HG03159 (cell line): ENCODE measurements around the gene PKP4.

Experiments used
- ATAC-seq: cut with Tn5 transposase; IDR thresholded peaks from one replicate; pipeline ENCODE4 v1.9.1; 2021; ENCODE audit warnings: mild to moderate bottlenecking, moderate library complexity; ENCODE audit not compliant: unreplicated experiment

Gene PKP4

GRCh38 chr2:158579928-158580327 lies 123.2 kb downstream of the PKP4 start:
- no peak for ATAC-seq

- ATAC-seq, result no peak
These were observed 124.0 kb downstream of the PKP4 start for GRCh38 chr2:158580760-158581159.

DNA sequence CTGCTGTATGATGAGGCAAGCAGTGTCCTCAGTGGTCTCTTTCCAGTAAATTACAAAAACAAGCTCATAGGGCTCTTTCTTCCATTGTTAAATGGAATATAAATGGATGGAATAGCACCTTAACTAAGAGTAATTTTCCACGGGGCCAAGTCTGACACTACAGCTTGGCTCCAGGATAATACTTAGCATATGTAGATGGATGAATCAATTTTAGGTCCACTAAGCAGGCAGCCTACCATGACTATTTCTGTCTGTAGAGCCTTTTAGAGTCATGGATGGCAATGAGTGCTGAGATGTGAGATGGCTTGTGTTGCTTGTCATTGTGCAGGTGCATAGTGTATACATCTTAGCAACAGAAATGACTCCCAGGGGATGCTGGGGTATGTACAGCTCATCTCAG lies 125.9 kb downstream of the PKP4 start:
- no peak for ATAC-seq

DNA sequence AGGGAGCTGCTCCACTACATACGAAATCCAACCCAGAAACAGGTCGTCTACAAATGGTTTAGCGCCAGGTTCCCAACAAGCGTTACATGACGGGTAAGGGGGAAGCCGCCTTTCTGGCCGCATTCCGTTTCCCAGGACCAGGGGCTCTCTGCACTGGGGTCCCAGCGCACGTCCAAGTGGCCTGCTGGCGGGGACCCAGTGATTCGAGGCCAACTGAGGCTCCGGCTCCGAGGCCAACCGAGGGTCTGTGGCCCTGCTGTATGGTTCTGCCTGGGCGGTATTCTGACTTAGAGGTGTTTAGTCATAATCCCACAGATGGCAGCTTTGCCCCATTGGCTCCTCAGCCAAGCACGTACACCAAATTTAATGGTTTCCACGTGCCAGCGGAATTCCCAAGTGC lies 127.2 kb downstream of the PKP4 start:
- no peak for ATAC-seq

DNA sequence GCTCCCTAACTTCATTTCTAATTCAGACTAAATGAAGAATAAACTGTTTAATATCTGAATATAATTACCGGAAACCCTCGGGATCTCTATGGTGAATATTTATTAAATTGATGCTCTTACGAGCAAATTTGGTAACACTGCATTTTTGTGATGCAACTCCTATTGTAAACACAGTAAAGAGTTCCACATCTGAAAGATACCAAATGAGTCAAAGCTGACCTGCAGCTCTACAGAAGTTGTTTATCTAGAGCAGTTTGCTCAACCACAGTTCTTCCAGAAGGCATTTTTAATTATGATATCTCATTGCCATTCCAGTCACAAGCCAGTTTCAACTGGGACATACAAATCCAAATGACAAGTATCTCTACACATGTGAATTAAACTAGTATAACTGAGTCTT lies 129.7 kb downstream of the PKP4 start:
- no peak for ATAC-seq

DNA sequence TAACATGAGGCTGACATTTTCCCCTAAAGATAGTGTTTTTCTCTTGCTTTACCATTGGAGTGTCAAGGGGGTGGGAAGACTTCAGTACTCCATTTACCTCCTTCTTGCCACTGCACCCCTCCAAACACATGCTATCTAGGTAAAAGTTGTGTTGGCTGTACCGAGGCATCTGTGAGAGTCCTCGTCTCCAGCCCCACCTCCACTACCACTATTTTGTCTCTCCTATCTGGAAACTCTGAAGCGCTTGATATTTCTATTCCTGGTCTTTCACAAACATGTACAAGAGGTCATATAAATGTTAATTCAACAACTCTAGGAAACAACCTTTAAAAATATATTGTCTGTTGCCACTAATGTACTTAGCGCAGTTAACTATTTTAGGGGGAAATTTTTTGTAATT lies 132.6 kb downstream of the PKP4 start:
- no peak for ATAC-seq

DNA sequence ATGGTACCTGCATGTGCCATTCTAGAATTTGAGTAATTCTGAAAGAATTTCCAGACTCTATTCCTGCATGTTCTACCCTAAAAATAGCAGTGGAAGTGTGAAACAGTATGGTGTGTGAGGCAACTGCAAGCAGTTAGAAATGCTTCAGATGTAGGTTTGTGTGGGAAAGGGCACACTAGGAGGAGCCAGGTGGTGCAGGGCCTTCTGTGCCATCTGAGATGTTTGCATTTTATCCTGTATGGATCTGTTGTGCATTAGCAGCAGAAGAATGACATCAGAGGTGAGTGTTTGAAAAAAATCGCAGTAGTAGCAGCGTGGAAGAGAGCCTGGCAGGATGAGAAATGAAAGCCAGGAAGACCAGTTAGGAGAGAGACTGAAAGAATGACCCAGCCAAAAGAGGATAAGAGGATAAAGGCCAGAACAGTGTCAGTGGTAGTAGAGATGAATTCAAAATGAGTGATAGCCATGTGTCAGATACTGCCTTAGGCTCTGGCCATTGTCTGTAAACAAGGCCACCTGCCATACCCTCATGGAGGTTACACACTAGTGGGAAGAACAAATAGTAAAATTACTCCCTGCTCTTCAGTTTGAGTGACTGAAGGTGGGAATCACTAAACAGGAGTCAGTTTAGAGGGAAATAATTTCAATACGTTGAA lies 142.2 kb downstream of the PKP4 start:
- no peak for ATAC-seq

GRCh38 chr2:158599609-158600008 lies 142.9 kb downstream of the PKP4 start:
- no peak for ATAC-seq

DNA sequence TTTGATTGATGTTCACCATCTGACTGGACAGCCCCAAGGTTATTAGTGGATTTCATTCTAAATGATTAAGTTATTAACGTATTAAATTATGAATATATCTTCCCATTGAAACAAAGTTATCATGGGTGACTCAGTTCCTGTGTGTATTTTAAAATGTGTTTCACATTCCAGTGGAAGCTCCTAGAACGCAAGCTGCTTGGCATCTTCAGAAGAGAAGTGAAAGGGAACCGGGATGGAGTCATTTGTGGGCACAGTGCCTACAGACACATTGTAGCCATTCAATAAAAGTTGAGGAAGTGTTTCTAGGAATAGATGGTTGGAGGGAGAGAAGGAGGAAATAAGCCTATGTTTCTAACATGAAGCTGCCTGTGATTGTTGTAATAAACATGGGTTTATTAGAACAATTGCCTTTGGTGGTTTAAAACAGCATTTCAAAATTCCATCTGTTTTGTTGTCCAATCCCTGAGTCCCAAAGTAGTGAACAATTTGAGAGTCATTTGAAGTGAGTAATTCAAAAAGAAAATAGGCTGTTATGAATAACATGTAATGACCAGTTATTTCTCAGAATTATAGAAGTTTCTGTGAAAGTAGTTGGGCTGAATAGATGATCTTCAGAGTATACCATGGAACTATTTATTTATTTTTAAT lies 143.5 kb downstream of the PKP4 start:
- ATAC-seq, result no peak

- no peak for ATAC-seq
These were observed 145.3 kb downstream of the PKP4 start for GRCh38 chr2:158602027-158602426.

DNA sequence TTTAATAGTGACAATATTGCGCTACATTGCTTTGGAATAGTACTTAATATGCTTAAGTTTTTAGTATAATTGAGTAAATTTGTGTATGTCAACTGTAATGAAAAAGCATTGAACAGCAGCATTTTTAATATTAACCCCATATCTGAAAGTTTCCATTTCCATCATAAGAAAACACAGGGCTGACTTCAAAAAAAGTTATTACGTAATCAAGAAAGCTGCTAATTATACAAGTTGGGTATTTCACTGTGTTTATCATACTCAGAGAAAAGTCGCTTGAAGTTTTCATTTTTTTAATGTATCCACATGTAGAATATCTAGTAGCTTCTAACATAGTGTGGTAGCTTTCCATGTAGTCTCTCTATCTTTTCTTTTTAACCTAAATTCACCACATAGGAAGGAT lies 146.5 kb downstream of the PKP4 start:
- ATAC-seq, result no peak

- no peak for ATAC-seq
These were observed 147.2 kb downstream of the PKP4 start for GRCh38 chr2:158603986-158604385.

DNA sequence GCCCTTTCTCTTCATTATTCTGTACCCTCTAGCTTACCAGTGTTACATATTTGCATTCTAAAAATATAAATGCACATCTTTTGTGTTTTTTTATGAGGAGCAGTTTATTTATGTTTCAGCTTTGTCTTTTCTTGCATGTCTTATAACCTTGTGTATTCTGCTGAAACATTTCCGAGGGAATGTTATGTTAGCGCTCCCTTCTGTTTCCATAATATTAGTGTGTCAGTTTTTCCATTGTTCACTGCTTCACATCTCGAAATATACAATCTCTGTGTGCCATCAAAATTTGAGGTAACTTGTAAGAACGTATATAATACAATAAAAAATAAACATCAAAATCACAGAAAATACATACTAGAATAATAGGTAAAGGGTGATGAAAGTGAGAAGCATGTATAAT lies 153.3 kb downstream of the PKP4 start:
- ATAC-seq, result no peak

DNA sequence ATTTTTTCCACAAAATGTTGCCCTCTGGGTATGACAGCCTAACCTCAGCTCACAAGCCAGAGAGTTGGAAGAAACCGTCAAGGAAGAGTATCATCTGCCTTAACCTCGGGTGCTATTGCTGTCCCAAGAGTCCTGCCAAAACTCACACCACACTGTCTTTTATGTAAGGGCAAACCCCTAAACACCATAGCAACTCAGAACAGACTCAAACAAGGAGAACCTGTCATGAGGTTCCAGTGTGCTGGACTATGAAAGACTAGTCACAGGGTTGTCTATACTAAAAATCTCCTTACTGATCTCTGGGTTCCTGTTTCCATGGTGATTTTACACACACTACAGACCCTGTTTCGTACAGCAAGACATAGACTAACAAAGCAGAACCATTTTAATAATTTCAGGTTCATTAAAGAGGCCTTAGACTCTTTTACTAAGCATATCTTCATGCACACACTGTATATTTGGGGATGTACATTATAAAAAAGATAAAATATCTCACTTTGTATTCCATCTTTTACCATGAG lies 159.8 kb downstream of the PKP4 start:
- ATAC-seq, result no peak

- ATAC-seq, result no peak
These were observed 162.2 kb downstream of the PKP4 start for GRCh38 chr2:158618891-158619490.

GRCh38 chr2:158619496-158619895 lies 162.7 kb downstream of the PKP4 start:
- no peak for ATAC-seq

GRCh38 chr2:158620656-158621055 lies 163.9 kb downstream of the PKP4 start:
- ATAC-seq, result no peak

GRCh38 chr2:158624071-158624667 lies 167.4 kb downstream of the PKP4 start:
- no peak for ATAC-seq

DNA sequence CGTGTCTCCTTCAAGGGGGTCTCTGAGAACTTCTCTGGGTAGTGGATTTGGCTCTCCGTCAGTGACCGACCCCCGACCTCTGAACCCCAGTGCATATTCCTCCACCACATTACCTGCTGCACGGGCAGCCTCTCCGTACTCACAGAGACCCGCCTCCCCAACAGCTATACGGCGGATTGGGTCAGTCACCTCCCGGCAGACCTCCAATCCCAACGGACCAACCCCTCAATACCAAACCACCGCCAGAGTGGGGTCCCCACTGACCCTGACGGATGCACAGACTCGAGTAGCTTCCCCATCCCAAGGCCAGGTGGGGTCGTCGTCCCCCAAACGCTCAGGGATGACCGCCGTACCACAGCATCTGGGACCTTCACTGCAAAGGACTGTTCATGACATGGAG lies 168.2 kb downstream of the PKP4 start:
- ATAC-seq, result no peak

GRCh38 chr2:158629116-158629515 lies 172.4 kb downstream of the PKP4 start:
- no peak for ATAC-seq

- ATAC-seq, result no peak
These were observed 176.5 kb downstream of the PKP4 start for GRCh38 chr2:158633261-158633660.

- no peak for ATAC-seq
These were observed 177.9 kb downstream of the PKP4 start for GRCh38 chr2:158634627-158635026.
